PFSK-1 (cell line): ENCODE data around the gene SEPTIN10.

ENCODE experiments used
- FOXP2 ChIP-seq: optimal IDR thresholded peaks from 2 replicates; pipeline ENCODE3; 2011; ENCODE audit warnings: borderline replicate concordance, control low read depth, inconsistent platforms; ENCODE audit not compliant: insufficient read depth; ENCODE audit errors: extremely low read length, extremely low read depth
- POLR2AphosphoS5 ChIP-seq: IDR thresholded peaks from 2 replicates; pipeline ENCODE4 v1.6.1; 2012; ENCODE audit warnings: low read depth, mild to moderate bottlenecking, control low read depth, low read length, moderate library complexity
- SIN3A ChIP-seq: IDR thresholded peaks from 2 replicates; pipeline ENCODE4 v1.6.1; 2012; ENCODE audit warnings: mild to moderate bottlenecking, low read length, moderate library complexity, borderline replicate concordance; ENCODE audit not compliant: insufficient read depth
- TAF1 ChIP-seq: IDR thresholded peaks from 2 replicates; pipeline ENCODE4 v1.6.1; 2012; ENCODE audit warnings: low read length, control low read depth, borderline replicate concordance; ENCODE audit not compliant: insufficient read depth
- TF ChIP-seq, protein P1 (sequence below), 2 experiments: IDR thresholded peaks; 2 replicates each; pipeline versions ENCODE4 v1.6.1 to v1.8.0; 2011 to 2012; ENCODE audit warnings: low read depth in 2 of 2, low read length in 2 of 2, control low read depth in 1 of 2, inconsistent platforms in 1 of 2, mild to moderate bottlenecking in 1 of 2, moderate library complexity in 1 of 2; ENCODE audit not compliant: insufficient read depth in 1 of 2

DNA sequence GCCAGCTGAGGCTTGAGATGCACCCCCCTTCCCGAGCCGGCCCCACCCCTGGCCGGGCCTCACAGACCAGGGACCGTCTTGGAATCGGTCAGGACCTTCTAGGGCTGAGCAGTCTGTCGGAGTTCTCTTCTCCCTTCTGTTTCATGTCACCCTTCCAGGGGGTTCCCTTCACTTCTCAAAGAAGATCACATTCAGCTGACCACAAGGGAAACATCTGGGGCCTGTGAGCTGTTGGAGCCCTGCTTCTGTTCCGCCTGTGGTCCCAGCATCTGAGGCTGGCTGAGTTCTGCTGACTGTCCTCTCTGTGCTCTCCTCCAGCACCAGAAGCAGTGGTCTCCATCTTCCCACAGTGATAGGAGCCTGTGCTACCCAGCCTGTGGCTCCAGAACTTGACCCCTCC, 106.5 kb downstream of the SEPTIN10 start:
- no peak for TF ChIP-seq POLR2AphosphoS5
- TF ChIP-seq, protein P1, sequence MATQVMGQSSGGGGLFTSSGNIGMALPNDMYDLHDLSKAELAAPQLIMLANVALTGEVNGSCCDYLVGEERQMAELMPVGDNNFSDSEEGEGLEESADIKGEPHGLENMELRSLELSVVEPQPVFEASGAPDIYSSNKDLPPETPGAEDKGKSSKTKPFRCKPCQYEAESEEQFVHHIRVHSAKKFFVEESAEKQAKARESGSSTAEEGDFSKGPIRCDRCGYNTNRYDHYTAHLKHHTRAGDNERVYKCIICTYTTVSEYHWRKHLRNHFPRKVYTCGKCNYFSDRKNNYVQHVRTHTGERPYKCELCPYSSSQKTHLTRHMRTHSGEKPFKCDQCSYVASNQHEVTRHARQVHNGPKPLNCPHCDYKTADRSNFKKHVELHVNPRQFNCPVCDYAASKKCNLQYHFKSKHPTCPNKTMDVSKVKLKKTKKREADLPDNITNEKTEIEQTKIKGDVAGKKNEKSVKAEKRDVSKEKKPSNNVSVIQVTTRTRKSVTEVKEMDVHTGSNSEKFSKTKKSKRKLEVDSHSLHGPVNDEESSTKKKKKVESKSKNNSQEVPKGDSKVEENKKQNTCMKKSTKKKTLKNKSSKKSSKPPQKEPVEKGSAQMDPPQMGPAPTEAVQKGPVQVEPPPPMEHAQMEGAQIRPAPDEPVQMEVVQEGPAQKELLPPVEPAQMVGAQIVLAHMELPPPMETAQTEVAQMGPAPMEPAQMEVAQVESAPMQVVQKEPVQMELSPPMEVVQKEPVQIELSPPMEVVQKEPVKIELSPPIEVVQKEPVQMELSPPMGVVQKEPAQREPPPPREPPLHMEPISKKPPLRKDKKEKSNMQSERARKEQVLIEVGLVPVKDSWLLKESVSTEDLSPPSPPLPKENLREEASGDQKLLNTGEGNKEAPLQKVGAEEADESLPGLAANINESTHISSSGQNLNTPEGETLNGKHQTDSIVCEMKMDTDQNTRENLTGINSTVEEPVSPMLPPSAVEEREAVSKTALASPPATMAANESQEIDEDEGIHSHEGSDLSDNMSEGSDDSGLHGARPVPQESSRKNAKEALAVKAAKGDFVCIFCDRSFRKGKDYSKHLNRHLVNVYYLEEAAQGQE (IDR thresholded peaks at IDR 0.05; ENCODE audit: insufficient read depth in 1 of 2, low read depth in 2 of 2, low read length in 2 of 2), result no peak
- no peak for TF ChIP-seq TAF1
- TF ChIP-seq SIN3A, result no peak
- no peak for TF ChIP-seq FOXP2
